HCT116 (cell line): ENCODE data around the gene COX11.

Experiments
- CEBPB ChIP-seq: IDR thresholded peaks from 2 replicates; pipeline ENCODE4 v1.6.1; 2012; ENCODE audit warnings: low read depth
- CTCF ChIP-seq, 3 experiments: fragments of 200-600 bp in 1 of 3; sonication (generic) in 1 of 3; IDR thresholded peaks in 2 of 3; conservative IDR thresholded peaks in 1 of 3; 2 replicates each; pipeline ENCODE4 v1.5.1; 2012 to 2017; ENCODE audit warnings: low read depth in 2 of 3, low read length in 2 of 3, antibody characterized with exemption in 1 of 3, borderline replicate concordance in 1 of 3, control low read depth in 1 of 3, mild to moderate bottlenecking in 1 of 3, mixed read lengths in 1 of 3, mixed run types in 1 of 3, moderate library complexity in 1 of 3; ENCODE audit not compliant: insufficient read depth in 1 of 3
- EGR1 ChIP-seq: IDR thresholded peaks from 2 replicates; pipeline ENCODE4 v1.6.1; 2012; ENCODE audit warnings: low read depth
- EZH2 ChIP-seq: fragments of 200-600 bp; sonication (generic); IDR thresholded peaks from 2 replicates; pipeline ENCODE4 v1.6.1; 2017; ENCODE audit warnings: antibody characterized with exemption, mixed run types
- EZH2phosphoT487 ChIP-seq: fragments of 200-600 bp; IDR thresholded peaks from 2 replicates; pipeline ENCODE4 v1.6.1; 2018; ENCODE audit warnings: antibody characterized with exemption, borderline replicate concordance
- JUND ChIP-seq: IDR thresholded peaks from 2 replicates; pipeline ENCODE4 v1.6.1; 2012
- POLR2A ChIP-seq: IDR thresholded peaks from 2 replicates; pipeline ENCODE4 v1.7.0; 2011; ENCODE audit warnings: borderline replicate concordance; ENCODE audit not compliant: insufficient read depth, insufficient read length; ENCODE audit errors: extremely low read depth
- POLR2AphosphoS5 ChIP-seq: IDR thresholded peaks from 2 replicates; pipeline ENCODE4 v1.6.1; 2011; ENCODE audit warnings: mild to moderate bottlenecking, low read depth, low read length, moderate library complexity
- RAD21 ChIP-seq: IDR thresholded peaks from 2 replicates; pipeline ENCODE4 v1.6.1; 2012; ENCODE audit warnings: low read depth, mild to moderate bottlenecking
- SIN3A ChIP-seq: IDR thresholded peaks from 2 replicates; pipeline ENCODE4 v1.6.1; 2012; ENCODE audit warnings: low read depth
- SP1 ChIP-seq: IDR thresholded peaks from 2 replicates; pipeline ENCODE4 v1.6.1; 2012; ENCODE audit warnings: low read depth
- YY1 ChIP-seq: IDR thresholded peaks from 2 replicates; pipeline ENCODE4 v1.6.1; 2011; ENCODE audit warnings: low read length, low read depth, moderate library complexity, mild to moderate bottlenecking; ENCODE audit not compliant: insufficient replicate concordance; ENCODE audit errors: extremely low read depth
- ZBTB33 ChIP-seq: IDR thresholded peaks from 2 replicates; pipeline ENCODE4 v1.6.1; 2011; ENCODE audit warnings: mild to moderate bottlenecking, low read length, moderate library complexity; ENCODE audit not compliant: insufficient replicate concordance; ENCODE audit errors: extremely low read depth

GRCh38 chr17:54972406-54973138 lies 4.1 kb upstream of the COX11 start:
- no peak for TF ChIP-seq CTCF (IDR thresholded peaks at IDR 0.05 in 2 of 3, conservative IDR thresholded peaks at IDR 0.05 in 1 of 3; ENCODE audit: borderline replicate concordance in 1 of 3, insufficient read depth in 1 of 3, low read depth in 2 of 3, low read length in 2 of 3)
- TF ChIP-seq JUND: no peak
- no peak for TF ChIP-seq POLR2A
- TF ChIP-seq EGR1: no peak
- no peak for TF ChIP-seq EZH2
- TF ChIP-seq POLR2AphosphoS5: no peak
- TF ChIP-seq SIN3A: no peak
- no peak for TF ChIP-seq YY1
- no peak for TF ChIP-seq CEBPB
- no peak for TF ChIP-seq ZBTB33
- TF ChIP-seq EZH2phosphoT487: no peak
- no peak for TF ChIP-seq RAD21
- no peak for TF ChIP-seq SP1
